HUDEP-2 (cell line): Measurements from ENCODE around the gene NTRK2.

Experiments used
- DNase-seq, 76 experiments: peaks; one replicate each; lab custom pipeline; 2025; ENCODE audit not compliant: unreplicated experiment in 76 of 76; lab: John Stamatoyannopoulos, UW

The NTRK2 gene

GRCh38 chr9:84731696-84732095 lies 62.2 kb downstream of the NTRK2 start:
- no peak for DNase-seq

- DNase-seq: no peak
Observed at GRCh38 chr9:84736081-84736480, 66.6 kb downstream of the NTRK2 start.

GRCh38 chr9:84736536-84736935 lies 67.0 kb downstream of the NTRK2 start:
- DNase-seq: no peak

DNA sequence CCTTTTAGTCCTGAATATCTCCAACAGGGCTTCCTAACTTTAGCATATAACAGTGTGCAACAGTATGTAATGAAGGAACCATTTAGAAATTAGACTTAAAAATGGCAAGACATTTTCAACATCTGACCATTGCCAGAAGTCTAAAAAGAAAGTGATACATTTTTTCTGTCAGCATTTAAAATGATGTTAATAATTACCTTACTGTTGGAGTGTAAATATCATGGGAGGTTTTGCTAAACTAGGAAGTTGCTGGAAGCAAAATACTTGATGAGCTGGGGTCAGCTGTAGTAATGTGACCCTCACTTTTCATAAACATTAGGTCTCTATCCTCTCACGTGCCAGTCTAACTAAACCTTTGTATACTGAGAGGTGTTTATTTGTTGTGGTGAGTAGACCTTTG lies 68.8 kb downstream of the NTRK2 start:
- no peak for DNase-seq

DNA sequence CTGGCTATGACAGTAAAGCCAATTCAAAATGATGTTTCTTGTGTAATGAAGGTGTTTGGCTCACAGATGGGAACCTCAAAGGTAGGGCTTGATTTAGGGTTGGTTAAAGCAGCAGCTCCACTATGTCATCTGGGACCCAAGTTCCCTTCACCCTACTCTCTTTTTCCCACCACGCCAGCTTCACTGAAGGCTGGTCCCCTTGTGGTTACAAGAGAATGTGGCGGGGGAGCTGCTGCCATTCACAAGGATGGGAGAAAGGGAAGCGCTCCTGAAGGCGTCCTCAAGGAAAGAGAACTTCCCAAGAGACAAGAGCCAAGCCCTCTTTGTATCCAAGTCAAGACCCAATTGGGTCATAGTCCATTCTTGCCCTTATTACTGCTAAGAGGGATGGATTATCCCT lies 72.7 kb downstream of the NTRK2 start:
- DNase-seq: no peak

DNA sequence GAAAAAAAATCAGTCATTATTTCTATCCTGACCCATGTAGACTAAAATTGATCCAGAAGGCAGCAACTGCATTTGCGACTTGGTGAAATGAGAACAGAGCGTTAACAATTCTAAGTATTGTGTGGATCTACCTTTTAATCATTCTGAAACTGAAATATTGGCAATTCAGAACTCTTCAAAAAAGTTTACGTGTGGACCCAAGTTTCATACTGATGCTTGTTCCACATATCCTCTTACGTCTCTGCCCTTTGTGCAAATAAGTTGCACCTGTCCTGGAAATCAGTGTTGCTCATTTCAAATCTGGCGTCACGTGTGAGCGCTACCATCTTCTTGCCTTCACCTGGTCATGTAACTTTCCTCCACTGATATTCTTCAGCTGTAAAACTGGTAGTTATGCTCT lies 74.7 kb downstream of the NTRK2 start:
- no peak for DNase-seq

- no peak for DNase-seq
Observed at GRCh38 chr9:84744726-84745125, 75.2 kb downstream of the NTRK2 start.

DNA sequence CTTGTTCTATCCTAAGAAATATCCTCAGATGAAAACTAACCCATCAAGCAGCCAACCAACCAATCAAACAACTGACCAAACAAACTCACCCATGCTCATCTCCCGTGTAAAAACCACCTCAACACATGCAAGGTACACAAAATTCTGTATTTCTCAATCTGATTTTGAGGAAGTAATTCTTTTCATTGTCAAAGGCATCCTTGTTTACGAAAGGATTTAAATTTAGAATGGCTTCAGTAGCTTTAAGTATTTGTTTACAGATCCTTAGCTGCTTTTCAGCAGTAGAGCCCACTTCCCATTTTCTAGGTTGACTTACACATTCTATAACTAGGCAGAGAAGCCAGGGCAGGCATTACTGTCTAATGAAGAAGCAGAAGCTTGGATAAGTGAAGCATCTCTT lies 78.6 kb downstream of the NTRK2 start:
- no peak for DNase-seq

DNA sequence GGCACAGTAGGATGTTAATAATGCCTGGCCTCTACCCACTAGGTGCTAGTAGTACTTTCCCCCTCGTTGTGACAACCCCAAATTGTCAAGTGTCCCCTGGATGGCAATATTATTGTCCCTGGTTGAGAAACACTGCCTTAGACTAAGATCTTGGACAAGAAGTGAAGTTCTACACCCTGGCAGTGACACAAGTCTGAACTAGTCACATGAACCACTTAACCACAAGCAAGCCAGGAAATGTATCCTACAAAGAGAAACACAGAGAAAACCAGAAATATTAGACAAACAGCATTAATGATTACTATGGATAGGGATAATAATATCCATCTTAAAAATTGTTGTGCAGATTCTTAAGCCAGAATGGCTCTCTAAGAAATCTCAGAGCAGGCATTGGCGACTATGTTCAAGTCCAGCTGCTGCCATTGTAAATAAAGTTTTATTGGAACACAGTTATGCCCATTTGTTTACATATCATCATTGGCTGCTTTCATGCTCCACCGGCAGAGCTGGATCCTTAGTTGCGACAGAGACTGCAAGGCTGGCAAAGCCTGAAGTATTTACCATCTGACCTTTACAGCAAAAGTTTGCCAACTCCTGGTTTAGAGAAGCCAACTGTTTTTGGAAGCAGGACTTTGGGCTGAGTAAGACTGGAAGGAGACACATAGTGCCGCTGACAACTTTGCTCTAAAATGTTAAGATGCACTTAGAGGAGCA lies 80.8 kb downstream of the NTRK2 start:
- DNase-seq: no peak

GRCh38 chr9:84751921-84752320 lies 82.4 kb downstream of the NTRK2 start:
- no peak for DNase-seq

GRCh38 chr9:84754461-84754860 lies 84.9 kb downstream of the NTRK2 start:
- no peak for DNase-seq

- DNase-seq: no peak
Observed at GRCh38 chr9:84754881-84755280, 85.4 kb downstream of the NTRK2 start.

DNA sequence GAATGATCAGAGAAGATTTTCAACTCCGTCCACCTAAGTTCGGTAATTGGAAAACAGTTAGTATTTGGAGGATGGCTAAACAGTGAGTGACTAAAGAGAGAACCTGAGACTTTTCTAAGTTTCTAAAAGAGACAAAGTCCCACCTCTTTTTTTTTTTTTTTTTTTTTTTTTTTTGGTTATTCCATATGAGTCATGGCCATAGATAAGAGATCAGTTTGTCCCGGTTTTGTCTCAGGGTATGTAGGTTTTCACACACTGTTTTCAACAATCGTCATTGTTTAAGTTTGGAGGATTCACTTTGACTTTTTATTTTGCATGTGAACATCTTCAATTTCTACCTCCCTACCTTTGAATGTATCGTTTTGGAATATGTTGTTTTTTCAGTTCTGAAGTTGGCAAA lies 85.9 kb downstream of the NTRK2 start:
- DNase-seq: no peak

GRCh38 chr9:84756171-84756570 lies 86.6 kb downstream of the NTRK2 start:
- DNase-seq: no peak

DNA sequence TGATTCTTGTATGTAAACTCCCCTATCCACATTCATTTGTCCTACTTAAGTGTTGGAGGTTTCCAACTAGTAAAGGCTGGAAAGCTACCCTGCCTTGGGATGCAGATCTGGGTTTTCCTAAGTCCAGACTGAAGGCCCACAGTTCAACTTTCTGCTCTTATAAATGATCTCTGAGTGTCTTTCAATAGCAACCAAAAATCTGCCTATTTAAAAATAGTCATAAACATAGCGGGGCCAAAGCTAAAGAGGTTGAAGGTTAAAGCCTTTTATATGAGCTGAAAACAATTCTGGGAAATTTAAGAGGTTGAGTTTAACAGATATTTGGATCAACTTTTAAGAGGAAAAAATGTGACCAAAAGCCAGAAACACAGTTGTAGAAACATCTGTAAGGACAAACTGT lies 87.2 kb downstream of the NTRK2 start:
- no peak for DNase-seq

GRCh38 chr9:84758817-84759216 lies 89.3 kb downstream of the NTRK2 start:
- no peak for DNase-seq

- DNase-seq: no peak
Observed at GRCh38 chr9:84759300-84759750, 89.8 kb downstream of the NTRK2 start.

- DNase-seq: no peak
Observed at GRCh38 chr9:84759804-84760203, 90.3 kb downstream of the NTRK2 start.

DNA sequence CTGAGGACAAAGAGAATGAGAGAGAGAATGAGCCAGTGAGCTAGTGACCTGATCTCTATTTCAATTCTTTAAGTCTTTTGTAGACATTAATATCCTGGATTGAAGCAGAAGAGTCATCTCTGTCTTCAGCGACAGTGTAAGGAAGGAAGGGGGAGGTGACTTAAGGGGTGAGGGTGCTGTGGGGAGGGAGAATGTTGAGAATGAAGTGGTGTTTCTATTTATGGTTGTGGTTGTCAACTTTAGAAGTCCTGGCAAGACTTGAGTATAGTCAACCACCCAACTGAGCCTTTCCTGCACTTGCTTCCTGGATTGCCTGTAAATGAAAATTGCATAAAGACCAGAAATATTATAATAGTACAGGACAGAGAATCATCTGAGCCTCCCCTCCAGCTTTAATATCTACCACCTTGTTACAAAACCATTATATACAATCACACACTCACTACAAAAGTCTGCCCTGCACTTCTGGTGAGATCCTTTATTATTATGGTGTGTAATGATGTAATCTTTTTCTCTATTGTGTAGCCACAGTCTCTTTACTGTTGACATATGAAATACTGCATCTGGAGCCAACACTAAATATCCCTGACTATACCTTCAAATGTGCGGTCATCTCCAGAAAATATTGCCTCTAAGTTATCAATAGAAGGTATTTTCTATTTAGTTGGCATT lies 91.7 kb downstream of the NTRK2 start:
- no peak for DNase-seq

DNA sequence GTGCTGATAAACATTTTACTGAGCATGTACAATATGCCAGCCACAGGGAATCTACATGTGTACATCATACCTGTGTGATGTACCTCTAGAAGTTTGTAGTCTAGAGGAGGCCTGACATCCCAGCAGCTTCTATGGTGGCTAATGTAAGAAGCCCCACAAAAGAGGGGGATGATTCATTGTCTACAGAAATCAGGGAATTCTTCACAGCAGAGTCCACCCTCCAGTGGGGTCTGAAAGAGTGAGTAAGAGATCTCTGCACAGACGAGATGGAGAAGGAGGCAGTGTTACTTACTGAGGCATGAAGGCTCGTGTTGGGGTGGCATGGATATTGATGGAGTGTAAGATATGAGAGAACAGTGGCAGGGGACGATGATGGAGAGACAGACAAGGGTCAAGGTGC lies 103.0 kb downstream of the NTRK2 start:
- no peak for DNase-seq

DNA sequence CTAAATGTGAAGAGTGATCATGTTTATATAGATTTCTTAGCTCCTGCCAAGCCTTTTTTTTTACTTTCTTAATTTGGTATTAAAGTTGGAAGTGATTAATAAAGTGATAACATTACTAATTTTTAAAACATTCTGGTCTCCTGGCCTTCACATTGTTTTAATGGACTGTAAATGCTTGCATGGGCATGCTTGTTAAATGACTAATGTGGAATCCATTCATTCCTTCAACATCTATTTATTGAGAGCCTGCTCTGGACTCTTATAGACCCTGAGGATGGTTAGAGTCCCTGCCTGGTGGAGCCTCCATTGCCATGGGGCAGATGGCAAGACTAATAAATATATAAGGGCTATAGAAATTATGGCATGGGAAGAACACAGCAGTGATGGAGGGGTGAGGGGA lies 103.5 kb downstream of the NTRK2 start:
- no peak for DNase-seq

DNA sequence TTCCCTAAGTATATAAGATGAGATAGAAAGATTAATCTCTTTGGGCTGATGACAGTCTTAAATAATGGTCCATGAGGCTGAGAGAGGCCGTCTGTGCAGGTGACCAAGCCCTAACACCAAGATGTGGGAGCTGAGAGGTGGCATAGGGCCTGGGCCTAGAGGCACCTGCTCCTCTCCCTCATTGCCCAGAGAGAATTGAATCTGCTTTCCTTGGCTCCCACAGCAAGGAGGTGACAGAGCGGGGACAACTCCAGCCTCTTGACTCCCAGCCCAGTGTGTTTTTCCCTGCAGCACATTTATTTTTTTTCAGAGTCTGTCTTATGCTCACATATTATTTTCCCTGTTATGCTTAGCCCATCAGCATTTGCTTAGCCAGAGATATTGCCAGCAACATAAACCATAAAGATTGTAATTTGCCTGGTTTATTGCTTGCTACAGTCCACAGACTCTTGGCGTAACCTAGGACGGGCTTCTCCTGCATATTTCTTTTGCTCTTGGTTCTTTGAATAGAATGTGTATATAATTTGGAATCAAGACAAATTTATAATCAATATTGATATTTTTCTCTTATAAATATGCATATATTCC lies 105.6 kb downstream of the NTRK2 start:
- DNase-seq: no peak
